DOHH2 (cell line): Measurements from ENCODE around the gene SNX5.

Experiments
- H3F3A ChIP-seq: fragments of 200-600 bp; sonication (generic), shearing (Covaris generic); 2 replicates; pipeline ENCODE4 v1.6.0; 2016; ENCODE audit warnings: antibody characterized with exemption, mild to moderate bottlenecking; ENCODE audit not compliant: control insufficient read depth, insufficient read depth
- H3K27ac ChIP-seq: fragments of 200-600 bp; sonication (generic); 2 replicates; pipeline ENCODE4 v1.5.1; 2014; ENCODE audit warnings: low read depth, mild to moderate bottlenecking, low read length, moderate library complexity
- H3K27me3 ChIP-seq: fragments of 200-600 bp; sonication (generic); 2 replicates; pipeline ENCODE4 v1.6.1; 2014; ENCODE audit warnings: mild to moderate bottlenecking, low read length, mixed read lengths; ENCODE audit not compliant: control insufficient read depth
- H3K36me3 ChIP-seq: fragments of 200-600 bp; sonication (generic); 2 replicates; pipeline ENCODE4 v1.6.1; 2014; ENCODE audit warnings: mild to moderate bottlenecking, low read length, moderate library complexity, mixed read lengths; ENCODE audit not compliant: control insufficient read depth
- H3K4me1 ChIP-seq: fragments of 200-600 bp; sonication (generic); 2 replicates; pipeline ENCODE4 v1.6.1; 2014; ENCODE audit warnings: mild to moderate bottlenecking, low read length, mixed read lengths; ENCODE audit not compliant: control insufficient read depth
- H3K4me2 ChIP-seq: fragments of 200-600 bp; sonication (generic); 2 replicates; pipeline ENCODE4 v1.6.0; 2014; ENCODE audit warnings: mild to moderate bottlenecking, low read length, moderate library complexity
- H3K4me3 ChIP-seq: fragments of 200-600 bp; sonication (generic); 2 replicates; pipeline ENCODE4 v1.5.1; 2014; ENCODE audit warnings: mild to moderate bottlenecking, low read length, mixed read lengths
- H3K79me2 ChIP-seq: fragments of 200-600 bp; sonication (generic); 2 replicates; pipeline ENCODE4 v1.6.1; 2014; ENCODE audit warnings: mild to moderate bottlenecking, low read length, mixed read lengths; ENCODE audit not compliant: control insufficient read depth
- H3K9me2 ChIP-seq: fragments of 200-600 bp; sonication (generic); replicated peaks from 2 replicates; pipeline ENCODE4 v1.6.1; 2014; ENCODE audit warnings: mild to moderate bottlenecking, low read length, mixed read lengths; ENCODE audit not compliant: control insufficient read depth
- H3K9me3 ChIP-seq: fragments of 200-600 bp; sonication (generic); 2 replicates; pipeline ENCODE4 v1.6.1; 2014; ENCODE audit warnings: antibody characterized with exemption, low read length, mixed read lengths; ENCODE audit not compliant: control insufficient read depth, insufficient read depth
- H4K20me1 ChIP-seq: fragments of 200-600 bp; sonication (generic); 2 replicates; pipeline ENCODE4 v1.6.0; 2014; ENCODE audit warnings: low read depth, mild to moderate bottlenecking, antibody characterized with exemption, low read length, moderate library complexity; ENCODE audit not compliant: control insufficient read depth, insufficient read depth
- EZH2phosphoT487 ChIP-seq: fragments of 200-600 bp; sonication (generic); IDR thresholded peaks from 2 replicates; pipeline ENCODE4 v1.6.1; 2017; ENCODE audit warnings: borderline replicate concordance, mild to moderate bottlenecking, antibody characterized with exemption, low read length, moderate library complexity, mixed read lengths
- TF ChIP-seq, protein P1 (sequence below): fragments of 200-600 bp; sonication (generic); IDR thresholded peaks from one replicate; pipeline ENCODE4 v1.5.1; 2014; ENCODE audit warnings: antibody characterized with exemption, mild to moderate bottlenecking, low read depth, low read length; ENCODE audit not compliant: poor library complexity, severe bottlenecking

Gene SNX5

DNA sequence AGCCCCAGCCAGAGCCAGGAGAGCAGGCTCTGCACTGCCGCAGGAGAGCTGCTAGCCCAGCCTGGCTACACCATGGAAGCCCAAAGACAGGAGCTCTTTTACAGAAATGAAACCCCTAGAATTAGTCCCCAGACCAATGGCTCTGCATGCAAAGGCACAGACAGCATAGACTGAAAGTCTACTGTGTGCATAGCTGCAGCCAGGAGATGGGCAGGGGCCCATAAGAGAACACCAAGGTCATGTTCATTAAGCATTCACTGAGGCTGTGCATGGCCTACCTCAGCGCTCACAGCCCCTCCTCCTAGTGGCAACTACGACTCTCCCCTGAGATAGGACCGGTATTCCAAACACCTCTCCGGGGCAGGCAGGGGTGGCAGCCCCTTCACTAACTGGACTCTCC, 34.9 kb downstream of the SNX5 start:
- no peaks in the 10 kb centered on the region for H3K9me3 ChIP-seq
- H3K9me2 ChIP-seq: no peaks in the 10 kb centered on the region
- H3K36me3 ChIP-seq: no peaks in the 10 kb centered on the region
- peaks cover 9% of the 10 kb centered on the region for H3F3A ChIP-seq
- no peaks in the 10 kb centered on the region for H3K79me2 ChIP-seq
- H3K27ac ChIP-seq: no peak overlapping the region
- no peaks in the 10 kb centered on the region for H3K27me3 ChIP-seq
- H3K4me2 ChIP-seq: no peak overlapping the region
- H3K4me3 ChIP-seq: no peak overlapping the region
- peaks cover 14% of the 10 kb centered on the region for H3K4me1 ChIP-seq
- TF ChIP-seq EZH2phosphoT487: no peak
- TF ChIP-seq, protein P1, sequence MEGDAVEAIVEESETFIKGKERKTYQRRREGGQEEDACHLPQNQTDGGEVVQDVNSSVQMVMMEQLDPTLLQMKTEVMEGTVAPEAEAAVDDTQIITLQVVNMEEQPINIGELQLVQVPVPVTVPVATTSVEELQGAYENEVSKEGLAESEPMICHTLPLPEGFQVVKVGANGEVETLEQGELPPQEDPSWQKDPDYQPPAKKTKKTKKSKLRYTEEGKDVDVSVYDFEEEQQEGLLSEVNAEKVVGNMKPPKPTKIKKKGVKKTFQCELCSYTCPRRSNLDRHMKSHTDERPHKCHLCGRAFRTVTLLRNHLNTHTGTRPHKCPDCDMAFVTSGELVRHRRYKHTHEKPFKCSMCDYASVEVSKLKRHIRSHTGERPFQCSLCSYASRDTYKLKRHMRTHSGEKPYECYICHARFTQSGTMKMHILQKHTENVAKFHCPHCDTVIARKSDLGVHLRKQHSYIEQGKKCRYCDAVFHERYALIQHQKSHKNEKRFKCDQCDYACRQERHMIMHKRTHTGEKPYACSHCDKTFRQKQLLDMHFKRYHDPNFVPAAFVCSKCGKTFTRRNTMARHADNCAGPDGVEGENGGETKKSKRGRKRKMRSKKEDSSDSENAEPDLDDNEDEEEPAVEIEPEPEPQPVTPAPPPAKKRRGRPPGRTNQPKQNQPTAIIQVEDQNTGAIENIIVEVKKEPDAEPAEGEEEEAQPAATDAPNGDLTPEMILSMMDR: no peak
- no peaks in the 10 kb centered on the region for H4K20me1 ChIP-seq

GRCh38 chr20:17933121-17933520, 35.5 kb downstream of the SNX5 start:
- no peaks in the 10 kb centered on the region for H3K9me3 ChIP-seq
- no peaks in the 10 kb centered on the region for H3K36me3 ChIP-seq
- no peak overlapping the region for H3K4me2 ChIP-seq
- TF ChIP-seq, protein P1: no peak
- no peak for TF ChIP-seq EZH2phosphoT487
- H4K20me1 ChIP-seq: no peaks in the 10 kb centered on the region
- no peaks in the 10 kb centered on the region for H3K27me3 ChIP-seq
- H3K4me3 ChIP-seq: no peak overlapping the region
- H3K79me2 ChIP-seq: no peaks in the 10 kb centered on the region
- H3F3A ChIP-seq: peaks cover 3% of the 10 kb centered on the region
- H3K27ac ChIP-seq: no peak overlapping the region
- peaks cover 14% of the 10 kb centered on the region for H3K4me1 ChIP-seq
- H3K9me2 ChIP-seq: no peaks in the 10 kb centered on the region

- Histone ChIP-seq H3K9me2 (no peaks in the 10 kb centered on the region), H3K27me3 (no peaks in the 10 kb centered on the region), H3K9me3 (no peaks in the 10 kb centered on the region), H3K27ac (no peak overlapping the region), H3K4me3 (no peak overlapping the region), H3K36me3 (no peaks in the 10 kb centered on the region), H3K79me2 (no peaks in the 10 kb centered on the region), H3K4me1 (peaks cover 14% of the 10 kb centered on the region), H4K20me1 (no peaks in the 10 kb centered on the region), H3K4me2 (no peak overlapping the region), H3F3A (no peaks in the 10 kb centered on the region; the same call in 1 of the 2 replicates)
- no peak for TF ChIP-seq EZH2phosphoT487
- TF ChIP-seq, protein P1: no peak
These were observed 36.2 kb downstream of the SNX5 start for GRCh38 chr20:17932396-17932795.
